Neuronal stem cell (in vitro differentiated cells): Measurements from ENCODE around the gene TREML4. TPM values are rescaled to one million over a fixed set of nuclear protein-coding genes. Genes with fewer than 3 reads are reported as not detected.

ENCODE experiments used
- DNase-seq: peaks from one replicate; pipeline ENCODE4 v3.0.0-alpha.2; 2013; ENCODE audit warnings: low spot score
- H2AFZ ChIP-seq: one replicate; pipeline ENCODE4 v1.6.1; 2013; ENCODE audit warnings: mild to moderate bottlenecking, low read length, inconsistent platforms
- H2AK5ac ChIP-seq: 2 replicates; pipeline ENCODE4 v1.6.1; 2013; ENCODE audit warnings: low read depth, mild to moderate bottlenecking, inconsistent platforms, low read length, moderate library complexity, mixed read lengths
- H2BK120ac ChIP-seq: 2 replicates; pipeline ENCODE4 v1.6.1; 2013; ENCODE audit warnings: low read depth, mild to moderate bottlenecking, inconsistent platforms, low read length, moderate library complexity, mixed read lengths
- H2BK12ac ChIP-seq: one replicate; pipeline ENCODE4 v1.6.1; 2013; ENCODE audit warnings: low read length, inconsistent platforms
- H2BK15ac ChIP-seq: 2 replicates; pipeline ENCODE4 v1.6.1; 2013; ENCODE audit warnings: mild to moderate bottlenecking, low read length, inconsistent platforms, mixed read lengths
- H2BK5ac ChIP-seq: one replicate; pipeline ENCODE4 v1.6.1; 2013; ENCODE audit warnings: inconsistent platforms, mild to moderate bottlenecking, low read length, moderate library complexity
- H3K14ac ChIP-seq: one replicate; pipeline ENCODE4 v1.6.1; 2013; ENCODE audit warnings: low read length, inconsistent platforms
- H3K18ac ChIP-seq: 2 replicates; pipeline ENCODE4 v1.6.1; 2013; ENCODE audit warnings: low read length, inconsistent platforms
- H3K23ac ChIP-seq: 2 replicates; pipeline ENCODE4 v1.6.1; 2013; ENCODE audit warnings: low read depth, mild to moderate bottlenecking, mixed read lengths, low read length, inconsistent platforms; ENCODE audit not compliant: poor library complexity
- H3K27ac ChIP-seq: replicated peaks from 3 replicates; pipeline ENCODE4 v1.5.1; 2013; ENCODE audit warnings: low read length, inconsistent platforms
- H3K27me3 ChIP-seq, 3 experiments: 2 replicates each; pipeline ENCODE4 v1.6.1; 2013; ENCODE audit warnings: low read length in 3 of 3, mild to moderate bottlenecking in 2 of 3, inconsistent platforms in 1 of 3, low read depth in 1 of 3, mixed read lengths in 1 of 3, moderate library complexity in 1 of 3; ENCODE audit not compliant: control insufficient read depth in 3 of 3, insufficient read depth in 3 of 3
- H3K36me3 ChIP-seq, 2 donors: replicated peaks in 1 of 2; 2 replicates each; pipeline ENCODE4 v1.6.1; 2013; ENCODE audit warnings: low read length in 2 of 2; ENCODE audit not compliant: control insufficient read depth in 2 of 2, insufficient read depth in 2 of 2
- H3K4ac ChIP-seq: 2 replicates; pipeline ENCODE4 v1.6.1; 2013; ENCODE audit warnings: inconsistent platforms, mild to moderate bottlenecking, low read length, moderate library complexity
- H3K4me1 ChIP-seq, 2 donors: 1 replicate in 1 of 2; 2 replicates in 1 of 2; pipeline ENCODE4 v1.6.1; 2013; ENCODE audit warnings: low read length in 2 of 2, low read depth in 1 of 2; ENCODE audit not compliant: control insufficient read depth in 2 of 2, insufficient read depth in 1 of 2
- H3K4me2 ChIP-seq: one replicate; pipeline ENCODE4 v1.6.1; 2013; ENCODE audit warnings: mild to moderate bottlenecking, low read length, inconsistent platforms; ENCODE audit not compliant: insufficient read depth, poor library complexity, severe bottlenecking
- H3K4me3 ChIP-seq, 2 donors: 2 replicates each; pipeline ENCODE4 v1.5.1; 2013; ENCODE audit warnings: low read length in 2 of 2, mild to moderate bottlenecking in 2 of 2, inconsistent platforms in 1 of 2, moderate library complexity in 1 of 2
- H3K79me1 ChIP-seq: one replicate; pipeline ENCODE4 v1.6.1; 2013; ENCODE audit warnings: low read depth, mild to moderate bottlenecking, inconsistent platforms, low read length, moderate library complexity
- H3K9ac ChIP-seq: one replicate; pipeline ENCODE4 v1.6.1; 2013; ENCODE audit warnings: mild to moderate bottlenecking, low read depth, low read length, inconsistent platforms; ENCODE audit not compliant: poor library complexity
- H3K9me3 ChIP-seq, 2 donors: replicated peaks in 1 of 2; 2 replicates each; pipeline versions ENCODE3 to v1.6.1; 2013; ENCODE audit warnings: low read length in 2 of 2, mild to moderate bottlenecking in 2 of 2, inconsistent platforms in 1 of 2, low read depth in 1 of 2, mixed read lengths in 1 of 2, moderate library complexity in 1 of 2; ENCODE audit not compliant: control insufficient read depth in 2 of 2, insufficient read depth in 1 of 2
- H4K8ac ChIP-seq: one replicate; pipeline ENCODE4 v1.6.1; 2013; ENCODE audit warnings: low read depth, mild to moderate bottlenecking, inconsistent platforms, low read length, moderate library complexity
- H4K91ac ChIP-seq: one replicate; pipeline ENCODE4 v1.6.1; 2013; ENCODE audit warnings: low read length, low read depth, mild to moderate bottlenecking, inconsistent platforms; ENCODE audit not compliant: poor library complexity
- WGBS, 2 donors: extraction: QIAGEN DNeasy Blood & Tissue Kit; methylation state at CpG; one replicate each; pipeline ENCODE4 v1.1.7; 2013; ENCODE audit warnings: missing lambda C conversion rate in 2 of 2, mixed read lengths in 1 of 2; ENCODE audit not compliant: insufficient read length in 2 of 2, insufficient replicate concordance in 1 of 2; ENCODE audit errors: extremely low coverage in 2 of 2; 5-methylcytosine and 5-hydroxymethylcytosine counted together
- polyA plus RNA-seq, 2 experiments: library from polyadenylated mRNA; stranded (reverse); fragments of 200-250 nt; gene quantifications; one replicate each; pipeline ENCODE4 v1.2.3, GENCODE V29; 2013

Gene TREML4, protein sequence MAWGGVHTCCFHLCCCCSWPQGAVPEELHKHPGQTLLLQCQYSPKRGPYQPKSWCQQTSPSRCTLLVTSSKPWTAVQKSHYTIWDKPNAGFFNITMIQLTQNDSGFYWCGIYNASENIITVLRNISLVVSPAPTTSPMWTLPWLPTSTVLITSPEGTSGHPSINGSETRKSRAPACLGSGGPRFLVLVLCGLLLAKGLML
- polyA plus RNA-seq (2013, experiment 1 of 2), result not detected
- polyA plus RNA-seq (2013, experiment 2 of 2), result not detected

DNA sequence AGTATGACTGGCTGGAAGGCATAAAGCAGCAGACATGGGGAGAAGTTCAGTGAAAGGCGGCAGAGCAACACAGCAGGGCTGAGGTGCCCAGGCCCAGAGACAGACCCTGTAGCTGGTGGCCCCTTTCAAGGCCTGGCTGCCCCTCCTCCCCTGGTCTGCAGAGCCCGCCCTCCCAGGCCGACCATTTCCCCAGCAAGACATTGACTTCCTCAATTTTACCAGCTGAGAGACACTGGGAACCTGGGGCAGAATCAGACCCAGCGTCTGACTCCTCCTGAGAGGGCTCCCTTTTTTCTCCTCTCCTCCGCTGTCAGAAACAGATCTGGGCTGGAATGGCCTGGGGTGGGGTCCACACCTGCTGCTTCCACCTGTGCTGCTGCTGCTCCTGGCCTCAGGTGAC lies at the start of gene TREML4:
Gene TREML4, plus strand, starts transcription at position 254 of the 400 bp plus-strand sequence. Its CDS starts 79 bp downstream, at position 333.
- Histone ChIP-seq H4K91ac (no peak within 1 kb of the TSS), H2BK12ac (no peak within 1 kb of the TSS), H3K4me1 (no peaks in the 10 kb centered on the region), H2BK120ac (no peak within 1 kb of the TSS), H3K23ac (no peak within 1 kb of the TSS), H3K4me3 (no peak within 1 kb of the TSS), H3K18ac (peak within 1 kb of the TSS; percentile 3), H3K27me3 (no peaks in the 10 kb centered on the region), H3K4ac (no peak within 1 kb of the TSS), H2BK15ac (no peak within 1 kb of the TSS), H2BK5ac (no peak within 1 kb of the TSS), H2AFZ (no peak within 1 kb of the TSS), H3K27ac (no peak within 1 kb of the TSS), H2AK5ac (peak within 1 kb of the TSS; percentile 5), H3K79me1 (no peaks in the 10 kb centered on the region), H4K8ac (no peak within 1 kb of the TSS), H3K9me3 (no peaks in the 10 kb centered on the region), H3K4me2 (no peak within 1 kb of the TSS), H3K9ac (no peak within 1 kb of the TSS), H3K14ac (no peak within 1 kb of the TSS), H3K36me3 (no peaks in the 10 kb centered on the region)
- DNase-seq, result no peak
- WGBS, 2 donors, result no CpG with 5 or more reads among the region's 5 CpGs

DNA sequence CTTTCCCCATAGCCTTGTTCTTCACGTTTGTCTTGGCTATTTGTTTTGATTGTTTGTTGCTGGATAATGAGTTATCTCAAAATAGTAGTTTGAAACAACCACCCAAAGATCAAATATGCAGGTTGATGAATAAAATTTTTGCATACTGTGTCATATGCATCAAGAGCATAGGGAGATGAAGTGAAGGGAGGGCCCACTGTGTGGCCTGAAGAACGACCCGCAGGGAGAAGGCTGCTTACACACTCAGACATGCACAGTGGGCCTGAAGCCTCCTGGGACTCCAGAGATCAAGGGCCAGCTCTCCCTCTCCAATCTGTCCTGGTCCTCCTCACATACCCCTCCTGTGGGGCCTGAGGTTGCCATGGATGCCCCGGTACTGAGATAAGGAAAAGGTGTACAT lies 49.0 kb upstream of the TREML4 start:
- DNase-seq, result no peak
- no peak overlapping the region for H2AK5ac ChIP-seq
- no peak overlapping the region for H3K4ac ChIP-seq
- no peak overlapping the region for H2AFZ ChIP-seq
- H3K4me2 ChIP-seq, result no peak overlapping the region
- no peak overlapping the region for H2BK12ac ChIP-seq
- H2BK15ac ChIP-seq, result no peak overlapping the region
- no peaks in the 10 kb centered on the region for H3K79me1 ChIP-seq
- no peaks in the 10 kb centered on the region for H3K36me3 ChIP-seq
- H3K23ac ChIP-seq, result no peak overlapping the region
- no peaks in the 10 kb centered on the region for H3K9me3 ChIP-seq
- H3K4me3 ChIP-seq, result no peak overlapping the region
- no CpG with 5 or more reads among the region's 4 CpGs for WGBS, 2 donors
- no peak overlapping the region for H4K8ac ChIP-seq
- no peak overlapping the region for H2BK5ac ChIP-seq
- no peak overlapping the region for H4K91ac ChIP-seq
- no peak overlapping the region for H3K18ac ChIP-seq
- peaks cover 0 to 6% (median 0%) of the 10 kb centered on the region in 3 experiments for H3K27me3 ChIP-seq
- H3K27ac ChIP-seq, result no peak overlapping the region
- no peak overlapping the region for H2BK120ac ChIP-seq
- H3K14ac ChIP-seq, result no peak overlapping the region
- H3K4me1 ChIP-seq, result no peaks in the 10 kb centered on the region
- H3K9ac ChIP-seq, result no peak overlapping the region

DNA sequence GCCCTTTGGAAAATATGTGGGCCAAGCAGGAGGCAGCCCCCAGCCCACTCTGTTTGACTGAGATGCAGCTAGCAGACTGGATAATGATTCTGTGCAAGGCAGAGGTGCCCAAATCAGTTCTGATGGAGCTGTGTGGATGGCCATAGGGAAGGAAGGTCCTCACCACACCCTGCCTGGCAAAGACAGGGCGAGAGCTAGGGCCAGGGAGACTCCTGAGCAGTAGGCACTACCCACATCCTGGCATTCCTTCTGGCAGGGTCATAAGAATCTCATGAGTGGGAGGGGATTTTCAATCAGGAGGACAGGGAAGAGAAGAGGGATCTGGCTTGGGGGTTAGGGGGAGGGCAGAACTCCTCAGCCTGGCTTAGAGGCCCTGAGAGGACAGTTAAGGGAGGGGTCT lies 46.6 kb upstream of the TREML4 start:
- Histone ChIP-seq H3K27ac (no peak overlapping the region), H3K79me1 (no peaks in the 10 kb centered on the region)
- DNase-seq, result no peak

DNA sequence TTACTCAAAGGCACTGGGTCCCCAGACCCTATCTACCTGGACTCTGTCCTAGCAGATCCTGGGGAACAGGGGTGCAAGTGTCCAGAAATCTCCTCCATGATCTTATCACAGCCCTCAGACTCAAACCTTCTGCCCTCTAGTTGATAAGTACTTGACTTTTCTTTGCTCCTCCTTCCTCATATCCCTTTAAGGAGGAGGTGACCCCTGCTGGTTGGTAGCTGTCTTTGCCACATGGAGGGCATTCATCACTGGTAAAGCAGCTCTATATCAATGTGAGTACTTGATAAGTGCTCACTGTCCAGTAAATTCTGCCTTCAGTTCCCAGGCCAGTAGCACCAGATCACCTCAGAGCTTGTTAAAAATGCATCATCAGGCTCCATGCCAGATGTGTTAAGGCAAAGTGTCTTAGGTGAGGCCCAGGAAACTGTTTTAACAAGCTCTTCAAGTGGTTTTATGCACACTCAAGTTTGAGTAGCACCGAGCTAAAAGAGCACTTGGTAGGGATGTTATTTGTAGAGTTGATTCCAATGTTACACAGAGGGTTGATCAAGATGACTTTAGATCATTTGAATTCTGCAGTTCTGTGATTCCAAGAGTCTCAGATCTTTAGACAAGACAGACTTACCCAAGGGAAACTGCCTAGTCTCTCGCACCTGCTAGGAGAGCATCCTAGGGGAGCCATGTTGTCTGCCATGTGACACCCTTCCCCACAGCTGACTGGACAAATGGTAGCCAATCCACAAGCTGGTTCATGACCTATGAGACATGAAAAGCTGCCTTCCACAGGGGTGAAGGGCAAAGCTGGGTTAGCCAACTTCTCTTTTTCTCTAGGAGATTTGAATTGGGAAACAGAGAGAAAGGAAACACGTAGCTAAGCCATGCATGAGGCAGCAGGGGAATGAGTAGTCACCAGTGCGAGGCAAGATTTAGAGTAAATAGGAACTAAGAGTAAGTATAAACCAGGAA lies 45.8 kb upstream of the TREML4 start:
- WGBS, 2 donors, result no CpG with 5 or more reads among the region's 4 CpGs
- no peak overlapping the region for H3K23ac ChIP-seq

More for the DNA sequence above, 46.6 kb upstream of the TREML4 start:
- no peaks in the 10 kb centered on the region for H3K4me1 ChIP-seq
- no peaks in the 10 kb centered on the region for H3K9me3 ChIP-seq
- no peak overlapping the region for H3K4ac ChIP-seq
- H2AK5ac ChIP-seq, result no peak overlapping the region
- no peak overlapping the region for H2BK5ac ChIP-seq
- H2BK120ac ChIP-seq, result no peak overlapping the region
- no peak overlapping the region for H3K23ac ChIP-seq
- H3K27me3 ChIP-seq, result peaks cover 0 to 16% (median 0%) of the 10 kb centered on the region in 3 experiments
- H2BK15ac ChIP-seq, result no peak overlapping the region
- no peak overlapping the region for H2AFZ ChIP-seq
- no peak overlapping the region for H3K18ac ChIP-seq
- H3K4me3 ChIP-seq, result no peak overlapping the region
- no peak overlapping the region for H3K14ac ChIP-seq
- no peaks in the 10 kb centered on the region for H3K36me3 ChIP-seq
- H2BK12ac ChIP-seq, result no peak overlapping the region
- H3K9ac ChIP-seq, result peak overlapping the region; percentile 31
- no peak overlapping the region for H4K91ac ChIP-seq
- H4K8ac ChIP-seq, result no peak overlapping the region
- no CpG with 5 or more reads among the region's 1 CpG for WGBS, 2 donors
- H3K4me2 ChIP-seq, result no peak overlapping the region

More for the DNA sequence above, 45.8 kb upstream of the TREML4 start:
- Histone ChIP-seq H3K18ac (no peak overlapping the region), H2BK15ac (no peak overlapping the region), H2BK120ac (no peak overlapping the region), H3K79me1 (no peaks in the 10 kb centered on the region), H3K4me2 (no peak overlapping the region), H2BK12ac (no peak overlapping the region), H2AFZ (peak overlapping the region; percentile 23), H3K4me3 (no peak overlapping the region), H3K4ac (no peak overlapping the region), H3K27ac (no peak overlapping the region), H4K91ac (no peak overlapping the region), H3K27me3 (peaks cover 0 to 14% (median 0%) of the 10 kb centered on the region in 3 experiments), H2AK5ac (no peak overlapping the region), H3K36me3 (no peaks in the 10 kb centered on the region), H3K9me3 (no peaks in the 10 kb centered on the region), H3K9ac (no peak overlapping the region), H3K4me1 (no peaks in the 10 kb centered on the region), H3K14ac (no peak overlapping the region), H2BK5ac (no peak overlapping the region), H4K8ac (no peak overlapping the region)
- DNase-seq, result peak; percentile 24
